ENCODE data around the gene FOXQ1.

GRCh38 chr6:1295420-1295819 is 16.5 kb upstream of the FOXQ1 start:
- no peak for TF ChIP-seq CTCF (IDR thresholded peaks at IDR 0.05; ENCODE audit: insufficient read depth, low read length)
- no peak for TF ChIP-seq POLR2AphosphoS5 (IDR thresholded peaks at IDR 0.05; ENCODE audit: low read depth)
- TF ChIP-seq SPI1 (IDR thresholded peaks at IDR 0.05; ENCODE audit: borderline replicate concordance, low read depth), result no peak

Measured in HL-60 (cell line).